ENCODE data around the gene MYO7B. TPM values are rescaled to one million over a fixed set of nuclear protein-coding genes. Genes with fewer than 3 reads are reported as not detected.

Gene MYO7B
- total RNA-seq, 1 experiment from 2014 or later: not detected

DNA sequence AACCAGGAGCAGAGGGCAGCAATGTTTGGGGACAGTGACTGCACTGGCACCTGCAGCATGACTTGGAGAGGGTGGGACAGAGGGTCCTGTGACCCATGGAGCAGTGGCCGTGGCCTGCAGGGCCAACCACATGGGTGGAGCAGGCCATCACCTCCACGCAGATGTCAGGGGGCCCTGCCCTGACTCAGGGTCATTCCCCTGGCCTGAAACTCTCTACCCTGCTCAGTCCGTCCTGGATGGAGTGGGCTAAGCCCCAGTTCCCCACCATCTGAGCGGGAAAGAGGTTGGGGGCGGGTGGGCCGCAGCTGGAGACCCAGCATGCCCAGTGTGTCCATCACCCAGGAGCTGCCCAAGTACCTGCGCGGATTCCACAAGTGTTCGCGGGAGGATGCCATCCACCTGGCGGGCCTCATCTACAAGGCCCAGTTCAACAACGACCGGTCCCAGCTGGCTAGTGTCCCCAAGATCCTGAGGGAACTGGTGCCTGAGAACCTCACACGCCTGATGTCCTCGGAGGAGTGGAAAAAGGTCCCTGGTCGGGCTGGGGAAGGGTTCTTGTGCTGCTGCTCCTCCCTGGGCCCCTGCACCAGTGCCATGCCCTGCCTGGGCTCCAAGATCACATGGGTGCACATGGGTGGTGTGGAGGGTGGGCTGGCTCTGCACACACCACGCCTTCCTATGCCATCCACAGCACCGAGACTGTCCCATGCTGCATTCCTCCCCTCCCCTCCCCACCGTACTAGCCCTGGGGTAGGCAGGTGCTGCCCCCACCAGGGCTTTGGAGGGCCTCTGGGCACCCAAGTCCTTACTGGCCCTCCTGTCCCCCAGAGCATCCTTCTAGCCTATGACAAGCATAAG, 100.1 kb downstream of the MYO7B start:
- DNase-seq (ENCODE audit: low read depth): no peak
- in situ Hi-C loops (cut with HindIII; ENCODE audit: low pct_unique_long_range_greater_than_20kb, low sequenced_read_pairs): no loop called here

DNA sequence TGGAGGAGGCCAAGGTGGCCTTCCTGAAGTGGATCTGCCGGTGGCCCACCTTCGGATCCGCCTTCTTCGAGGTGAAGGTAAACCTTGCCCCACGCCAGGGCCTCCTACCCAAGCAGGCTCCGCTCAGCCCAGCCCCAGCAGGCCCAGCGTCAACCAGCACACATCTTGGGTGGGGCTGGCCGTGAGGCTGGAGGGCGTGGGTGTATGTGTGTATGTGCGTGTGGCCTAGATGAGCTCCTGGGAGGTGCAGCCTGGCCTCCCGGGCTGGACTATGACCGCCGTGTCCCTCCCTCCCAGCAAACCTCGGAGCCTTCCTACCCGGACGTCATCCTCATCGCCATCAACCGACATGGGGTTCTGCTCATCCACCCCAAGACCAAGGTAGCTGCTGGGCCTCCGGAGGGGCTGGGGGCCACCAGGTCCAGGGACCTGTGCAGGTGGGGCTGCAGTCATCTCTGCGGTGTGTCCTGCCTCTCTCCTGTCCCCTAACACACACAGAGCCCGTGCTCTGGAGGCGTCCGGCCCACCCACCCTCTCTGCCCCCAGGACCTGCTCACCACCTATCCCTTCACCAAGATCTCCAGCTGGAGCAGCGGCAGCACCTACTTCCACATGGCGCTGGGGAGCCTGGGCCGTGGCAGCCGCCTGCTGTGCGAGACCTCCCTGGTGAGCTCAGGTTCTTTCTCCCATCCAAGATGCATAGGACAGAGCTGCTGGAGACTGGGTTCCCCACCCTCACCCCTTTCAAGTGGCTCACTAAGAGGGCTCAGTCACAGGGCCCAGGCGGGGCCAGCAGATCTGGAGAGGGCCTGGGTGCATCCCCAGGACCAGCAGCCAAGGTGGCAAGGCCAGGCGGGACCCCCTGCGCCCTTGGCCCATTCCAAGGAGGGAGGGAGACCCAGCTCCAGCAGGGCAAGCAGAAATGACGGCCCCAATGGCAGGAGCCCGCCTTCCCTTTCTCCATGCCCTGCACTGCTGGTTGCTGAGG, 101.1 kb downstream of the MYO7B start:
- in situ Hi-C loops (cut with HindIII; ENCODE audit: low pct_unique_long_range_greater_than_20kb, low sequenced_read_pairs): no loop called here
- no peak for DNase-seq (ENCODE audit: low read depth)

DNA sequence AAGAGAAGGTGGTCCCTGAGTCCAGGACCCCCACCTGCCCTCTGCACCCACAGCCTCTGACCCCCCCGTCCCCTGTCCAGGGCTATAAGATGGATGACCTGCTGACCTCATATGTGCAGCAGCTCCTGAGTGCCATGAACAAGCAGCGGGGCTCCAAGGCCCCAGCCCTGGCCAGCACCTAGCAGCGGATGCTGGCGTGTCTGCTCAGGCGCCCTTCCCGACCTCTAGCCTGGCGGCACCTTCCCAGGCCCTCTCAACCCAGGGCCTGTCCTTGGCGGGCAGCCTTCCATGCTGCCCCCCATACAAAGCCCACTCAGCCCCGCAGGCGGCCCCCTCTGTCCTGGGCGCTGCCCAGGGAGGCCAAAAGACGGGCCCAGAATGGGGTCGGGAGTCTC, 101.8 kb downstream of the MYO7B start:
- in situ Hi-C loops (cut with HindIII; ENCODE audit: low pct_unique_long_range_greater_than_20kb, low sequenced_read_pairs): no loop called here
- DNase-seq (ENCODE audit: low read depth): no peak

DNA sequence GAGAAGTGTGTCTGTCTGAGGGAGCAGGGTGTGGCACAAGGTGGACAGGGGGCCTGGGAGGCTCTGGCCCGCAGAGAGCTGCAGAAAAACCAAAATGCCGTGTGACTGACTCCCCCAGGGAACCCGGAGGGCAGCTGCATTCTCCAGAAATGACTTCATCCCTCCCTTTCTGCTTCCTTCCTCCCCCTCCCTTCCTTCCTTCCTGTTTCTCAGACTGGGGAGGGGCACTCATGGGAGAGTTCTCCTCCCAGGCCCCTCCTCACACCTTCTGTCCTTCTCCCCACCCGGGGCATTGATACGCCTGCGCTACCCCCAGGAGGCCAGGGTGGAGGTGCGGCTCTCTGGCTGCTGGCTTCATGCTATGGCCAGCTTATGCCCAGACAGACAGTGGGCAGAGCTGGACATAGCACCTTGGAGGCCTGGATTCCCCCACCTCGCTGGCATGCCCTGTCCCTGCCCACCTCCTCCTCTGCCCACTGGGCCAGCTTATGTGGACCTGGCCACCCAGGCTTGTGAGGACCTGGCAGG, 102.3 kb downstream of the MYO7B start:
- peak; percentile 14 for DNase-seq (ENCODE audit: low read depth)
- in situ Hi-C loops (cut with HindIII; ENCODE audit: low pct_unique_long_range_greater_than_20kb, low sequenced_read_pairs): no loop called here

DNA sequence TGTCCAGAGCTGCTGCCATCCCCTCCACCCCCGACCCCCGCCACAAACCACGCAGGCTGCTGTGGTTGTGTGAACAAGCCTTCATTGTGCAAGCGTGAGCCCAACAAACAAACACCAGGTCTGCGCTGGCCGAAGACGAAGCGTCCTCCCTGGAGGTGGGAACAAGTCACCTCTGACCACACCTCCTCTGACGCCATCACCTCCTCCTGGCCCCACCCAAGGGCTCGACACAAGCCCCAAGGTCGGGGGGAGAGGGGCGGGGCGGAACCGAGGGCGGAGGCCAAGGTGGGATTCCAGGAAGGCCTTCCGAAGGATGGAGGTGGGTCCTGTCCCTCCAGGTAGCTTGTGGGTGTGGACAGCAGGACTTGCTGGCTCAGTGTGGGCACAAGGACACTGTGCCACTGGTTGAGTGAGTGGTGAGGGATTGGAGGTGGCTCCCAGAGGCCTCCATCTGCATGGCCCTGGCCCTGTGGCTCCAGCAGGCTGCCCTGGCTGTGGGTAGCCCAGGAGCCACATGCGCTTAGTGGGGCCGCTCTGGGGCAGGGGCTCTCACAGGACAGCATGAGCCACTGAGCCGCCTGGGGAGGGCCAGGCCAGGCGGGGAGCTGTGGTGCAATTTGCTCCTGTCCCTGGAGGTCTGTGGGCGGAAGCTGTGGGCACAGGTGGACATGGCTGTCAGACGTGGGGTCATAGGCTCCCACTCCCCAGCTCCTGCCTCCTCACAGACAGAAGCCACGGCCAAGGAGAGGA, 103.1 kb downstream of the MYO7B start:
- DNase-seq (ENCODE audit: low read depth): no peak
- in situ Hi-C loops (cut with HindIII; ENCODE audit: low pct_unique_long_range_greater_than_20kb, low sequenced_read_pairs): no loop called here

DNA sequence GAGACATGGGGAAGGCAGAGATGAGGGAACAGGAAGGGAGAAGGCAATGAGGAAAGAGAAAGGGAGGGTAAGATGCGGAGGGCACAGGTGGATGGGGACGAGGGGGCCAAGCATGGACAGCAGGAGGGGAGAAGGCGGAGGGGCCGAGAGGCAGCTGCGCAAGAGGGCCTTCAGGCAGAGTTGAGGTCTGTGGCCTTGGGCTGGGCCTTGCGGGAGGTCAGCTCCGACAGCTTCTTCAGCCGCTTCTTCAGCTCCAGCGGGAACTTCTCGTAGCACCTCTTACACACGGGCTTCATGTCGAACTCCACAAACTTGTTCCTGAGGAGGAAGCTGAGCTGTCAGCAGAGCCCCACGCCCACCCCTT, 103.6 kb downstream of the MYO7B start:
- in situ Hi-C loops (cut with HindIII; ENCODE audit: low pct_unique_long_range_greater_than_20kb, low sequenced_read_pairs): no loop called here
- DNase-seq (ENCODE audit: low read depth): no peak

DNA sequence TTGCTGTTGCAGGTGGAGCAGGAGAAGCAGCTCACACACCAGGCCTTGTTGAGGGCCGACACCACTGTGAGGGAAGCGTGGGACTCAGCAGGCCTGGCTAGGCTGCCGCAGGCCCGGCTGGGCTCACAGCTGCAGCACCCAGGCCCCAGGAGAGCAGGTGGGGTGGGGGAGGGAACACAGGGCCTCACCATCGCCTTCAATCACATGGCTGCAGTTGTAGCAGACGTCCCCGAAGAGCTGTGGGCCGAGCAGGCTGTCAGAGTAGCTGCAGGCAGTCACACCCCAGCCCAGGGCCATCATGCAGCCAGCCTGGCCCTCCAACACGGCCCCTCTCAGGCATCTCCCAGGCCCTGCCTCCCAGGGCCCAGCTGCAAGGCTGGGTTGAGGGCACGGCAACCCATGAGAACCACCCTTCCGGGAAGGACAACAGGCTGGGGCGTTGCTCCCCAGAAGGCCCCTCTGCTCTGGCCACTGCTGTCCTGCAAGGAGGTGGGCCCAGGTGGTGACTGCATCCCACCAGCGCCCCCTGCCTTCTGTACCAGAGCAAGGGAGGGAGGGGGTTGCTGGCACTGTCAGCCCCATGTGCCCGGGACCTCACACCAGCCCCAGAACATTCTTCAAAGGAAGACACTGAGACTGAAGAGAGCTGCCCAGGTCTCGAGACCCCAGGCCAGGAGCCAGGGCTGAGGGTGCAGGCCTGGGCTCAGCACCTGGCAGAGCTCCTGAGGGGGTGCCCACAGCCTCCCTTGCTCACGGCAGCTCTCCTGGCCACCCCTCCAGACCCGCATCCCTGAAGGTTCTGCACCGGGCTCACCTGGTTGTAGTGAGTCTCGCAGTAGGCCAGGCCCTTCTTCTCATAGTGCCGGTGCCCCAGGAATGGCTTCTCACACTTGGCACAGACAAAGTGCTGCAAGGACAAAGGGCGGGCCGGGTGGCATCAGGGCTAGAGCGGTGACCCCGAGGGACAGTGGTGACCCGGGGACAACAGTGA, 104.9 kb downstream of the MYO7B start:
- in situ Hi-C loops (cut with HindIII; ENCODE audit: low pct_unique_long_range_greater_than_20kb, low sequenced_read_pairs): no loop called here
- no peak for DNase-seq (ENCODE audit: low read depth)

DNA sequence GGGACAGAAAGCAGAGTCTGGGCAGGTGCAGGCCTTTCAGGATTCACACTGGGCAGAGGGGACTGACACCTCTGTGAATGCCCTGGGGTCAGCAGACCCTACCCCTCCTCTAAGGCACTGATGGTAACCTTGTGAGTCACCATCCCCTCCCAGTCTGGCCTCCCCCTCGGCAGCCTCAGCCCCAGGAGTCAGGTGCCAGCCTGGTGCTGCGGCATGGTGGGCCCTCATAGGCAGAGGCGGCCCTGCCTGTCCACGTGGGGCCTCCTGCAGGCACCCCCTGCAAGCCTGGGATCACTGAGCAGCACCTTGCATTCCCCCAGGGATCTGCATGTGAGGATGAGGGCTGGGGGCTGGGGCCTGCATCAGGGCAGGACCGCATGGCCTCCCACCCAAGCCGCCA, 105.7 kb downstream of the MYO7B start:
- in situ Hi-C loops (cut with HindIII; ENCODE audit: low pct_unique_long_range_greater_than_20kb, low sequenced_read_pairs): no loop called here
- no peak for DNase-seq (ENCODE audit: low read depth)

DNA sequence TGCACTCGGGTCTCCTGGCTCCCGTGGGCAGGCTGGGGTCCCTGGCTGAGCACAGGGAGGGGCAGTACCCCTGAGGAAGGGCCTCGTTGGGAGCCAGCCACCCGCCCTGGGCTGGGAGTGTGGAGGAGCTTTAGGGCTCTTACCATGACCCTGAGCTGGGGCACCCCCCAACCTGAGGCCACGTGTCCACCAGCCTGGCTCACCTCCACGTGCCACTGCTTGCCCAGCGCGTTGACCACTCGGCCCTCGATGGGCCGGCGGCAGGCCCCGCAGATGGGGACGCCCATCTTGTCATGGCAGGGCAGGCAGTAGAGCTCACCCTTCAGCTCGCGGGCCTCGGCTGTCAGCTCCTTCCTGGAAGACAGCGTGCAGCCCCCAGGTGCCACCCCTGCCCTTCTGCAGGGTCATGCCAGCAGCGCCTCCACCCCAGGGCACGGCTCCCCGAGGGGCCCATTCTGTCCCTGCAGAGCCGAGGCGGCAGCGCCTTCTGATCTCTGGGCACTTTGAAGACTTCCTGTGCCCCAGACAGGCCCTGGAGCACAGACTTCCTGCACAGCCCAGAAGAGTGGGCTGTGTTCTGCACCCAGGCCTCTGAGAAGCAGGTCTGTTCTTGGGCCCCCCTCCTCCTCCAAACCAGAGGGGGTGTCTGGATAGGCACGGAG, 106.5 kb downstream of the MYO7B start:
- no peak for DNase-seq (ENCODE audit: low read depth)
- in situ Hi-C loops (cut with HindIII; ENCODE audit: low pct_unique_long_range_greater_than_20kb, low sequenced_read_pairs): no loop called here

DNA sequence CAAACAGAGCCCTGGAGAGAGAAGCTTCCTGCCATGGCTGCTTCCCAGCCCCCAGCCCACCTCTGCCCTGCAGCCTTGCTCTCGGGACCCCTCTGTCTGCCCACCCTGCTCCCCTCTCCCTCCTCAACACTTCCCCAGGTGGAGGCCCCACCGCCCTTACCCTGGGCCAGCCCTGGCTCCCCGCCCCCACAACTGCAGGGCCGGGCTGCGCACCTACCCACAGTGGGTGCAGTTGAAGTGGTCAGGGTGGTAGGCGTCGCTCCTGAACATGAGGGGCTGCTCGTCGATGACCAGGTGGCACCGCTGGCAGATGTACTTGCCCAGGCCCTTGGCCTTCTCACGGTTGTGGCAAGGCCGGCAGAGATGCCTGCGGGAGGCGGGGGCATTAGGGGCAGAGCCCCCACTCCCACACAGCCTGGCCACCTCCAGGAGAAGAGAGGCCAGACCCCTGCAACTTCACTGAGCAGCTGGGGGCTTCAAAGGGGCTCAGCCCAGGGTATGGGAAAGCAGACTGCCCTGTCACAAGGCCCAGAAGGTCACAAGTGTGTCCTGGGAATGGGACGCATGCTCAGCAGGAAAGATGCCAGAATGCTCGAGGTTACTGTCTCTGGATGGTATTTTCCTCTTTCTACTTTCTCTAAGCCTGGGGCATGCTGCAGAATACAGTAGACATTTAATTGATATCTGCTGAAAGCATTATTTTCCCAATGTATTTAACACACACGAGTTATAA, 107.4 kb downstream of the MYO7B start:
- in situ Hi-C loops (cut with HindIII; ENCODE audit: low pct_unique_long_range_greater_than_20kb, low sequenced_read_pairs): no loop called here
- no peak for DNase-seq (ENCODE audit: low read depth)

DNA sequence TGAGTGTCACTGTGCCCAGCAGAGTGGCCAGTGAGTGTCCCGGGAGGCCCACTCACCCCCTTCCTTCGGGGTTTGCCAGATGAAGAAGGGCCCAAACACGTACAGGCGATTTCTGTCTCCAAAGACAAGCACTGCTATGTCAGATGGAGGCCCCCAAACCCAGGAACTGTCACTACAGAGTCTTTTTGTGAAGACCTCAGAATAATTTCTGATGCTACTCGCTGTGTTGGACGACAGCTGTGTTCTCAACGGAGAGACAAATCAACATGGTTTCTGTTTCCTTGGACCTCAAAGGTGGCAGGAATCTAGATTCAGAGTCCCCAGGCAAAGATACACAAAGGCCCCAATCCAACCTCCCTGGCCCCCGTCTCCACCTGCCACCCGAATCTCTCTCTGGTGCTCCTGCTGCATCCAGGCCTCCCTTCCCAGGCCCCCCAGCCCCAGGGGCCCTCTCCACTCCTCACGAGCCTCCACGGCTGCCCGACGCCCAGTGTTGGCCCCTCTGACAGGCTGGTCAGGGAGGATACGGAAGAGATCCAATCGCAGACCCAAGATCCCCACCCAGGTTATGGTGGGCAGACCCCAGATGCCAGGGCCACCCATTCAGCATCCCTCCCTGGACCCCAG, 108.1 kb downstream of the MYO7B start:
- in situ Hi-C loops (cut with HindIII; ENCODE audit: low pct_unique_long_range_greater_than_20kb, low sequenced_read_pairs): no loop called here

DNA sequence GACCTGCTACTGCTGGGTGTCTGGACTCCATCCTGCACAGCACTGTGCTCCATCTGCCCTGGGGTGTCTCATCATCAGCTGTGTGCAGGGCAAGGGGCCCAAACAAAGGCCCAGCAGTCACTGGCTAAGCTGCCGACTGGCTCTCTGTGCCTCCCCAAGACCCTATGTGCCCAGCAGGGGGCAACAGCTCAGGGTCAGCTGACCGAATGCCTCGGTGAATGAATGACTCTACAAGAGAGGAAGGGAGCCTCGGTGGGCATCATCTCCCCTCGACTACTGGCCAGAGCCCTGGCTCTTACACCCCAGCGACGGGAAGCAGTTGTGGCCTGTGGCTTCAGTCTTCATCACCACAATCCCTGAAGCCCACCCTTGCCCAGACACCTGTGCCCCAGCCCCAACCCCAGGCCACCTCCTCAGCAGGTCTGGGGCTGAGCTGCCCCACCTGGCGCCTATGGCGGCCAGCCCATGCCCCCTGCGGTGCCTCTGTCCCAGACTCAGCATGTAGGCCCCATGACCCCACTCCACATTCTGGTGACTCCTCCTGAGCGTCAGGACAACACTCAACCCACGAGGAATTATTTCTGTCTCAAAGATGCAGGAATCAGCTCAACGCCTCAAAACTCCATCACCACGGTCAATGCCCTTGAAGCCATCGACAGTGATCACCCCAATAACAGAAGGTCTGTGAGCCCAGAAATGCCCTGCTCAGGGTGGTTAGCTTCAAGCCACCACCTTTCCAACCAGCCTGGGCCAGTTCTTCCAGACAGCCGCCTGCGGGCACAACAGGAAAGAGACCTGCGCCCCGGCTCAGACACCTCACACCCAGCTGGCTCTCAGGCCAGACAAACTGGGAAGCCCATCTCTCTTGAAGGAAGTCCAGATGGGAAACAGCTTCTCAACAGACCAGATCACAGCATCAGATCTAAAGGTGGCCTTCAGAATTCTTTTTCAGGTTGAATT, 108.9 kb downstream of the MYO7B start:
- in situ Hi-C loops (cut with HindIII; ENCODE audit: low pct_unique_long_range_greater_than_20kb, low sequenced_read_pairs): no loop called here
- DNase-seq (ENCODE audit: low read depth): no peak

More for the DNA sequence above, 108.1 kb downstream of the MYO7B start:
- DNase-seq (ENCODE audit: low read depth): no peak

DNA sequence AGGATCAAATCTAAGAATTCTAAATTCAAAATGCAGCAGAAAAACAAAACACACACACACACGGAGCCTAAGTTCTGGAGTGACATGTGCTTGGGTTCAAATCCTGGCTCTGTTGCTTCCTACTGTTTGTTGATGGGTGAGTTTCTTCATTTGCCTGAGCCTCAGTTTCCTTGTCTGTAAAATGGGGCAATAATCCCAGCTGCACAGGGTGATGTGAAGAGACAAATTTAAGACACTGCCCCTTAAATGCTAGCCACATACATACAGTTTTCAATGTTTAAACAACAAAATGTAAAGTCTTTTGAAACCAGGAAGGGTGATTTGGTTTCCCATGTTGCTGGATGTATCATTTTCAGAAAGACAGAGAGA, 109.5 kb downstream of the MYO7B start:
- in situ Hi-C loops (cut with HindIII; ENCODE audit: low pct_unique_long_range_greater_than_20kb, low sequenced_read_pairs): no loop called here
- DNase-seq (ENCODE audit: low read depth): no peak

DNA sequence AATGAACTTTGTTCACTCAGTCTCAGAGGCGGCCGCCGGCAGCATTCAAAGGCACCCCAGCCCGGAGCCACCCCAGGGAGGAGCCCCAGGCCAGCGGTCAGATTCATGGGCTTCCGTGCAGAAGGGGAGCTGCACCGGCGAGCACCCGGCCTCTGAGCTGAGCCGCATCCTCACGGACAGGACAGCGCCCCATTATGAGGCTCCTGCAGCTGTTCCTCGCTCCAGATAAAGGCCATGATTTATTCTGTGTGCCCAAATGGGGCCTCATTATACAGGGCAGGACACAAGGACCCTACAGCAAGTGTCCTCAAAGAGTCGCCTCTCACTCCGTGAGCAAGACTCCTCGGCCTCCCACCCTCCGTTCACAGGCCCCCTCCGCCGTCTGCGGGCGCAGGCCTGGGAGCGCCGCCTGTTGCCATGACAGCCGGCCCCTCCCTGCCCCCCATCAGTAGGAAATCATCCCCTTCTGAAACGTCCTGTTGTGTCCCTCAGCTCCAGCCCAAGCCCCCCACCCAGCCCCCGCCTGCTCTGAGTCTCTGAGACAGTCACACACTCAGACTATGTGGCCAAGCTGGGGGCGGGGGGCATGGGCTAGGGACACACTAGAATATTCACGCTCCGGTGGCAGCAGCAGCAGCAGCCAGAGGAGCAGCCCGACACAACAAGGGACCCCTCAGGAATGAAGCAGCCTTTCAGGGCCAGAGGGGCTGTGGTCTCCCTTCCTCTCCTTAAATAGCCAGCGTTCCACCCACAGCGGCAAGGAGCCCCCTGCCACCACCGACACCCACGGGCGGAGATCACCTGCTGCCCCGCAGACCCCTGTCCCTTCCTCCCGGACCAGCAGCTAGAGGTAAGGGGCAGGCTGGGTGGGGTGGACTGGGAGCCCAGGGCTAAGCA, 110.2 kb downstream of the MYO7B start, which contains the start of gene GPR17:
Gene GPR17 (plus strand): TSS at position 759 of the 897 bp plus-strand sequence. CDS start 4,583 bp downstream, outside the sequence.
- DNase-seq (ENCODE audit: low read depth): no peak
- in situ Hi-C loops (cut with HindIII; ENCODE audit: low pct_unique_long_range_greater_than_20kb, low sequenced_read_pairs): no loop called here
